ENCODE data around the gene ZNF408. TPM values are rescaled to one million over a fixed set of nuclear protein-coding genes. Genes with fewer than 3 reads are reported as not detected.

The ZNF408 gene
- total RNA-seq, 1 experiment from 2014 or later, result 15.2 TPM

DNA sequence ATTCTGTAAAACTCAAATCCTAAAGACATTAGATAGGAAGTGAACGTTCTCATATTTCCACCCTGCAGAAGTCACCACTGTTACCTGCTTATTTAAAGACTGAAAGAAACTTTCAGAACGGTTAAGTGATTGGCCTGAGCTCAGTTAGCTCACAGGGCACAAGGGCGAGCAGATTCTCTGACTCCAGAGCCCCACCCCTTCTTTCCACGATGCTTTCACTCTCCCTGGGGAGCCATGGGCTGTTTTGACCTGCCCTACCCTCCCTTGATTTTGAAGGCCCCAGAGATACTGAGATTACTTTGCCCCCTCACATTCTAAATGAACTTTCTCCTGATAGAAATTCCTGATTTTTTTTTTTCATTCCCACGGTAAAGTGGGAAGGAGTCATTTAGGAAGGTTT, 34.3 kb upstream of the ZNF408 start (continued):
- TF ChIP-seq, protein P1, sequence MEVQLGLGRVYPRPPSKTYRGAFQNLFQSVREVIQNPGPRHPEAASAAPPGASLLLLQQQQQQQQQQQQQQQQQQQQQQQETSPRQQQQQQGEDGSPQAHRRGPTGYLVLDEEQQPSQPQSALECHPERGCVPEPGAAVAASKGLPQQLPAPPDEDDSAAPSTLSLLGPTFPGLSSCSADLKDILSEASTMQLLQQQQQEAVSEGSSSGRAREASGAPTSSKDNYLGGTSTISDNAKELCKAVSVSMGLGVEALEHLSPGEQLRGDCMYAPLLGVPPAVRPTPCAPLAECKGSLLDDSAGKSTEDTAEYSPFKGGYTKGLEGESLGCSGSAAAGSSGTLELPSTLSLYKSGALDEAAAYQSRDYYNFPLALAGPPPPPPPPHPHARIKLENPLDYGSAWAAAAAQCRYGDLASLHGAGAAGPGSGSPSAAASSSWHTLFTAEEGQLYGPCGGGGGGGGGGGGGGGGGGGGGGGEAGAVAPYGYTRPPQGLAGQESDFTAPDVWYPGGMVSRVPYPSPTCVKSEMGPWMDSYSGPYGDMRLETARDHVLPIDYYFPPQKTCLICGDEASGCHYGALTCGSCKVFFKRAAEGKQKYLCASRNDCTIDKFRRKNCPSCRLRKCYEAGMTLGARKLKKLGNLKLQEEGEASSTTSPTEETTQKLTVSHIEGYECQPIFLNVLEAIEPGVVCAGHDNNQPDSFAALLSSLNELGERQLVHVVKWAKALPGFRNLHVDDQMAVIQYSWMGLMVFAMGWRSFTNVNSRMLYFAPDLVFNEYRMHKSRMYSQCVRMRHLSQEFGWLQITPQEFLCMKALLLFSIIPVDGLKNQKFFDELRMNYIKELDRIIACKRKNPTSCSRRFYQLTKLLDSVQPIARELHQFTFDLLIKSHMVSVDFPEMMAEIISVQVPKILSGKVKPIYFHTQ (CRISPR knock-in tag; IDR thresholded peaks at IDR 0.05), result no peak

DNA sequence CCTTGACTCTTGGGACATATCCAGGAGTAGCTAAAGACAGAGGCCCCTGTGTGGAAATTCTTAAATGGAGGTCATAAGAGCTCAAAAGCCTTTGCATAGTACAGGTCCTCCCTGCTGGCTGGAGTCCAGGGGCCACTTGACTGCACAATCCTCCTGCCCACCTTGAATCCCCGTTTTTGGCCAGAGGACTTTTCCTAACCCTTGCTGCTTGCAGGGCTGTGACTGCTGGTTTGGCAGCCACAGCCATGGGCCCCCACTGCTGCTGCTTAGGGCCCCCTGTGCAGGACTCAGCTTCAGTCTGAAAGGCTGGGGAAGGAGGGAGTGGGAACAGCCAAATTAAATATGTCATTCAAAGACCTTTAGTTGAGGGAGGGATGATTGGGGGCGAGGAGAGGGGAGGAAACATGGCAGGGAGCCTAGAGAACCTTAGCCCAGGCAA, 33.8 kb upstream of the ZNF408 start:
- peaks cover 55% of the 10 kb centered on the region for H3K36me3 Mint-ChIP-seq
- ATAC-seq (no peak), DNase-seq (ENCODE audit: low spot score) (no peak)
- CTCF ChIA-PET, result interaction anchor here (1.0 kb wide), 1 partner anchor 147 kb away, joined by 3 read pairs; no protein-coding TSS in a partner anchor
- H3K4me1 Mint-ChIP-seq, result no peaks in the 10 kb centered on the region
- POLR2A ChIA-PET, result no interaction called here
- TF ChIP-seq, protein P2, sequence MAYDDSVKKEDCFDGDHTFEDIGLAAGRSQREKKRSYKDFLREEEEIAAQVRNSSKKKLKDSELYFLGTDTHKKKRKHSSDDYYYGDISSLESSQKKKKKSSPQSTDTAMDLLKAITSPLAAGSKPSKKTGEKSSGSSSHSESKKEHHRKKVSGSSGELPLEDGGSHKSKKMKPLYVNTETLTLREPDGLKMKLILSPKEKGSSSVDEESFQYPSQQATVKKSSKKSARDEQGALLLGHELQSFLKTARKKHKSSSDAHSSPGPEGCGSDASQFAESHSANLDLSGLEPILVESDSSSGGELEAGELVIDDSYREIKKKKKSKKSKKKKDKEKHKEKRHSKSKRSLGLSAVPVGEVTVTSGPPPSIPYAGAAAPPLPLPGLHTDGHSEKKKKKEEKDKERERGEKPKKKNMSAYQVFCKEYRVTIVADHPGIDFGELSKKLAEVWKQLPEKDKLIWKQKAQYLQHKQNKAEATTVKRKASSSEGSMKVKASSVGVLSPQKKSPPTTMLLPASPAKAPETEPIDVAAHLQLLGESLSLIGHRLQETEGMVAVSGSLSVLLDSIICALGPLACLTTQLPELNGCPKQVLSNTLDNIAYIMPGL (CRISPR knock-in tag; IDR thresholded peaks at IDR 0.05), result no peak
- TF ChIP-seq PRRX2 (CRISPR knock-in tag; IDR thresholded peaks at IDR 0.05) (no peak), ZNF396 (CRISPR knock-in tag; IDR thresholded peaks at IDR 0.05; ENCODE audit: borderline replicate concordance) (no peak)
- TF ChIP-seq, protein P3, sequence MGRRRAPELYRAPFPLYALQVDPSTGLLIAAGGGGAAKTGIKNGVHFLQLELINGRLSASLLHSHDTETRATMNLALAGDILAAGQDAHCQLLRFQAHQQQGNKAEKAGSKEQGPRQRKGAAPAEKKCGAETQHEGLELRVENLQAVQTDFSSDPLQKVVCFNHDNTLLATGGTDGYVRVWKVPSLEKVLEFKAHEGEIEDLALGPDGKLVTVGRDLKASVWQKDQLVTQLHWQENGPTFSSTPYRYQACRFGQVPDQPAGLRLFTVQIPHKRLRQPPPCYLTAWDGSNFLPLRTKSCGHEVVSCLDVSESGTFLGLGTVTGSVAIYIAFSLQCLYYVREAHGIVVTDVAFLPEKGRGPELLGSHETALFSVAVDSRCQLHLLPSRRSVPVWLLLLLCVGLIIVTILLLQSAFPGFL (CRISPR knock-in tag; IDR thresholded peaks at IDR 0.05; ENCODE audit: borderline replicate concordance), result no peak
- H3K9me3 Mint-ChIP-seq, result no peaks in the 10 kb centered on the region
- no peak overlapping the region for H3K27ac Mint-ChIP-seq
- no peak overlapping the region for H3K4me3 Mint-ChIP-seq
- no peaks in the 10 kb centered on the region for H3K27me3 Mint-ChIP-seq (ENCODE audit: low read depth)

DNA sequence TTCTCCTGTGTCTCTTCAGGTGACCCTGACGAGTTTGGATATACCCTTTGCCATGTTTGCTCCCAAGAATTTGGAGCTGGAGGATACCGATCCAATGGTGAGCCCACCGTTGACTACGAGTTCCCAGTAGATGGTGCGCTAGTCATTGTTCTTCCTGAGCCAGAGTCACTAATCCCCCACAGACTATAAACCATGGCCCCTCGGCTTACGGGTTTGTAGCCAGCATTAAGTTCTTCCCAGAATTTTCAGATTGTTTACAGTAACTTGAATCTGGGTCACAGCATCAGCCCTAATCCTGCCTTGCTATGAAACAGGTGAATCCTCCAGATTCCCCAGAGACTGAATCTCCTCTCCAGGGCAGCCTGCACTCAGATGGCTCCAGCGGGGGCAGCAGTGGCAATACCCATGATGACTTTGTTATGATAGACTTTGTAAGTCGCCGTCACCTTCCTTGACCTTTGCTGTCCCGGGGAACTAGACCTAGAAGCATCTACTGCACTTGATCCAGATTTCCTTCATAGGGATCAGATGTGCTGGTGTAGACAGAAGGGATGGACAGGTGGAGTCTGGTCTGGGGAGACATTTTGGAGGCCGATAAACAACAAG, 32.2 kb upstream of the ZNF408 start:
- Mint-ChIP-seq H3K27ac (peak overlapping the region; percentile 38; the same call in 1 of the 2 replicates), H3K27me3 (ENCODE audit: low read depth) (no peaks in the 10 kb centered on the region), H3K9me3 (no peaks in the 10 kb centered on the region), H3K4me1 (peaks cover 2% of the 10 kb centered on the region), H3K36me3 (peaks cover 55% of the 10 kb centered on the region), H3K4me3 (no peak overlapping the region)
- ChIA-PET POLR2A (interaction anchor here (1.1 kb wide), 1 partner anchor 75 kb away, joined by 3 read pairs; no protein-coding TSS in a partner anchor), CTCF (interaction anchor here (1.1 kb wide), 1 partner anchor 178 kb away, joined by 3 read pairs; no protein-coding TSS in a partner anchor)
- DNase-seq (ENCODE audit: low spot score) (no peak), ATAC-seq (no peak)
- TF ChIP-seq SOX15 (CRISPR knock-in tag; IDR thresholded peaks at IDR 0.05), result no peak
- TF ChIP-seq, protein P4, sequence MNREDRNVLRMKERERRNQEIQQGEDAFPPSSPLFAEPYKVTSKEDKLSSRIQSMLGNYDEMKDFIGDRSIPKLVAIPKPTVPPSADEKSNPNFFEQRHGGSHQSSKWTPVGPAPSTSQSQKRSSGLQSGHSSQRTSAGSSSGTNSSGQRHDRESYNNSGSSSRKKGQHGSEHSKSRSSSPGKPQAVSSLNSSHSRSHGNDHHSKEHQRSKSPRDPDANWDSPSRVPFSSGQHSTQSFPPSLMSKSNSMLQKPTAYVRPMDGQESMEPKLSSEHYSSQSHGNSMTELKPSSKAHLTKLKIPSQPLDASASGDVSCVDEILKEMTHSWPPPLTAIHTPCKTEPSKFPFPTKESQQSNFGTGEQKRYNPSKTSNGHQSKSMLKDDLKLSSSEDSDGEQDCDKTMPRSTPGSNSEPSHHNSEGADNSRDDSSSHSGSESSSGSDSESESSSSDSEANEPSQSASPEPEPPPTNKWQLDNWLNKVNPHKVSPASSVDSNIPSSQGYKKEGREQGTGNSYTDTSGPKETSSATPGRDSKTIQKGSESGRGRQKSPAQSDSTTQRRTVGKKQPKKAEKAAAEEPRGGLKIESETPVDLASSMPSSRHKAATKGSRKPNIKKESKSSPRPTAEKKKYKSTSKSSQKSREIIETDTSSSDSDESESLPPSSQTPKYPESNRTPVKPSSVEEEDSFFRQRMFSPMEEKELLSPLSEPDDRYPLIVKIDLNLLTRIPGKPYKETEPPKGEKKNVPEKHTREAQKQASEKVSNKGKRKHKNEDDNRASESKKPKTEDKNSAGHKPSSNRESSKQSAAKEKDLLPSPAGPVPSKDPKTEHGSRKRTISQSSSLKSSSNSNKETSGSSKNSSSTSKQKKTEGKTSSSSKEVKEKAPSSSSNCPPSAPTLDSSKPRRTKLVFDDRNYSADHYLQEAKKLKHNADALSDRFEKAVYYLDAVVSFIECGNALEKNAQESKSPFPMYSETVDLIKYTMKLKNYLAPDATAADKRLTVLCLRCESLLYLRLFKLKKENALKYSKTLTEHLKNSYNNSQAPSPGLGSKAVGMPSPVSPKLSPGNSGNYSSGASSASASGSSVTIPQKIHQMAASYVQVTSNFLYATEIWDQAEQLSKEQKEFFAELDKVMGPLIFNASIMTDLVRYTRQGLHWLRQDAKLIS (CRISPR knock-in tag; IDR thresholded peaks at IDR 0.05; ENCODE audit: borderline replicate concordance), result no peak
- no peak for TF ChIP-seq ZNF138 (CRISPR knock-in tag; conservative IDR thresholded peaks at IDR 0.05)
- no peak for TF ChIP-seq ETV6 (CRISPR knock-in tag; IDR thresholded peaks at IDR 0.05)
- TF ChIP-seq SP1 (CRISPR knock-in tag; conservative IDR thresholded peaks at IDR 0.05), result no peak
- TF ChIP-seq ZNF416 (CRISPR knock-in tag; IDR thresholded peaks at IDR 0.05), result no peak
- TF ChIP-seq, protein P5, sequence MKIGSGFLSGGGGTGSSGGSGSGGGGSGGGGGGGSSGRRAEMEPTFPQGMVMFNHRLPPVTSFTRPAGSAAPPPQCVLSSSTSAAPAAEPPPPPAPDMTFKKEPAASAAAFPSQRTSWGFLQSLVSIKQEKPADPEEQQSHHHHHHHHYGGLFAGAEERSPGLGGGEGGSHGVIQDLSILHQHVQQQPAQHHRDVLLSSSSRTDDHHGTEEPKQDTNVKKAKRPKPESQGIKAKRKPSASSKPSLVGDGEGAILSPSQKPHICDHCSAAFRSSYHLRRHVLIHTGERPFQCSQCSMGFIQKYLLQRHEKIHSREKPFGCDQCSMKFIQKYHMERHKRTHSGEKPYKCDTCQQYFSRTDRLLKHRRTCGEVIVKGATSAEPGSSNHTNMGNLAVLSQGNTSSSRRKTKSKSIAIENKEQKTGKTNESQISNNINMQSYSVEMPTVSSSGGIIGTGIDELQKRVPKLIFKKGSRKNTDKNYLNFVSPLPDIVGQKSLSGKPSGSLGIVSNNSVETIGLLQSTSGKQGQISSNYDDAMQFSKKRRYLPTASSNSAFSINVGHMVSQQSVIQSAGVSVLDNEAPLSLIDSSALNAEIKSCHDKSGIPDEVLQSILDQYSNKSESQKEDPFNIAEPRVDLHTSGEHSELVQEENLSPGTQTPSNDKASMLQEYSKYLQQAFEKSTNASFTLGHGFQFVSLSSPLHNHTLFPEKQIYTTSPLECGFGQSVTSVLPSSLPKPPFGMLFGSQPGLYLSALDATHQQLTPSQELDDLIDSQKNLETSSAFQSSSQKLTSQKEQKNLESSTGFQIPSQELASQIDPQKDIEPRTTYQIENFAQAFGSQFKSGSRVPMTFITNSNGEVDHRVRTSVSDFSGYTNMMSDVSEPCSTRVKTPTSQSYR (CRISPR knock-in tag; IDR thresholded peaks at IDR 0.05), result no peak
- TF ChIP-seq ZNF671 (CRISPR knock-in tag; IDR thresholded peaks at IDR 0.05), result no peak
- TF ChIP-seq, protein P3 (CRISPR knock-in tag; IDR thresholded peaks at IDR 0.05; ENCODE audit: borderline replicate concordance), result no peak
- TF ChIP-seq NR2C2 (CRISPR knock-in tag; IDR thresholded peaks at IDR 0.05), result no peak
- TF ChIP-seq TEAD4 (CRISPR knock-in tag; IDR thresholded peaks at IDR 0.05), result no peak
- no peak for TF ChIP-seq MXD4 (CRISPR knock-in tag; IDR thresholded peaks at IDR 0.05; ENCODE audit: borderline replicate concordance)
